ENCODE measurements around the gene PNPO.

DNA sequence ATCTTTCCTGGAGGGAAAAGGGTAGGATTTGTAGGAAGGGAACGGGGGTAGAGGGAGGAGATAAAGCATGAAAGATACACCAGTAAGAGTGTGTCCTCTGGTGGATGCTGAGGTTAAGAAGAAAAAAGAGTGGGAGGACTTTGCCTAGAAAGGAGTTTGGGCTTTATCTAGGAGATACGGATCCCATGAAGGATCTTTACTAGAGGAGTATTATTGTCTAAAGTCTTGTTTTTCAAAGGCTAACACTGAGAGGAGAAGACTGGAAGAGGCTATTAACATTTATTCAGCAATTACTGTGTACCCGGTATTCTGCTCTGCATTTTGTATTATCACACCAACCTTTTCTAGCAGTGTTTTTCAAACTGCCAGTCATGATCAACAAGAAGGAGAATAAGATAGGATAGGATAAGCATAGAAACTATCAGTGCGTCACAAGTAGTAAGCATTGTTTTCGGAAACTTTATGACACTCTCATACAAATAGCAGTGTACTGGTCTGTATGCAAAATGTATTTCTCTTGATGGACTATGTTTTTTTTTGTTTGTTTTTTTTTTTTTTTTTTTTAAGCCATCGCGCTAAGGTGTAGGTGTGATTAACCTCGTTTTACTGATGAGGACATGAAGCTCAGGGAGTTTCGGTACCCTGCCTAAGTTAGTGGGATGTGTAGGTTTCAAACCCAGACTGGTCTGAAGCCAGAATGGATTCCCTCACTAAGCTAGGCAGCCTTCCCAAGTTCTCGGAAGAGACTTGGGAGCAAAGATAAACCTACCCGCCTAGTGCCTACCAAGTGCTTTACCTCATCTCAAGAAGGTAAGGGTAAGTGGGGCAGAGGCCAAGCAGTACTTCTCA lies 46.6 kb upstream of the PNPO start:
- TF ChIP-seq POLR2A (IDR thresholded peaks at IDR 0.05; ENCODE audit: low read length) = no peak
- no peak for TF ChIP-seq GATA1 (IDR thresholded peaks at IDR 0.05; ENCODE audit: low read depth, low read length)

Data from erythroblast (primary cell).